SK-N-MC (cell line): ENCODE data around the gene AKR1C3.
"Not testable (repeated sequence)": the region's sequence is repeated elsewhere in the genome, so short reads cannot be mapped to it uniquely, and the experiment has no call there.

ENCODE experiments used
- DNase-seq: peaks from one replicate; pipeline ENCODE4 v3.0.0-alpha.2; 2011; ENCODE audit warnings: low read depth, low spot score
- H3K27ac ChIP-seq: fragments of 200-600 bp; sonication (generic); 2 replicates; pipeline ENCODE4 v1.5.1; 2016; ENCODE audit warnings: mixed run types
- H3K36me3 ChIP-seq: fragments of 200-600 bp; sonication (generic); 2 replicates; pipeline ENCODE4 v1.6.1; 2017; ENCODE audit warnings: antibody characterized with exemption, low read length, mixed read lengths; ENCODE audit not compliant: insufficient read depth
- H3K4me3 ChIP-seq: fragments of 200-600 bp; sonication (generic); 2 replicates; pipeline ENCODE4 v1.5.1; 2016
- H3K9ac ChIP-seq: fragments of 200-600 bp; sonication (generic); 2 replicates; pipeline ENCODE4 v1.8.0; 2017; ENCODE audit warnings: mixed run types, mixed read lengths; ENCODE audit not compliant: insufficient read length
- H3K9me3 ChIP-seq: fragments of 200-600 bp; sonication (generic); 2 replicates; pipeline ENCODE4 v1.6.1; 2017; ENCODE audit warnings: low read depth, mild to moderate bottlenecking, antibody characterized with exemption, low read length, moderate library complexity, mixed read lengths
- EZH2 ChIP-seq: fragments of 200-600 bp; sonication (generic); IDR thresholded peaks from one replicate; pipeline ENCODE4 v1.6.1; 2017; ENCODE audit warnings: antibody characterized with exemption
- FOXP2 ChIP-seq: optimal IDR thresholded peaks from 2 replicates; pipeline ENCODE3; 2011; ENCODE audit warnings: mild to moderate bottlenecking, moderate library complexity; ENCODE audit not compliant: insufficient read depth; ENCODE audit errors: extremely low read length, control extremely low read depth
- POLR2AphosphoS5 ChIP-seq: IDR thresholded peaks from 2 replicates; pipeline ENCODE4 v1.6.1; 2012; ENCODE audit warnings: mild to moderate bottlenecking, low read depth, low read length, borderline replicate concordance

Gene AKR1C3

GRCh38 chr10:5095687-5096086, 1.5 kb downstream of the AKR1C3 start:
- Histone ChIP-seq H3K27ac (no peak overlapping the region), H3K9me3 (no peaks in the 10 kb centered on the region), H3K36me3 (no peaks in the 10 kb centered on the region), H3K9ac (no peak overlapping the region), H3K4me3 (no peak overlapping the region)
- DNase-seq: no peak
- TF ChIP-seq POLR2AphosphoS5 (no peak), FOXP2 (no peak)

GRCh38 chr10:5096108-5096507, 1.9 kb downstream of the AKR1C3 start:
- H3K9ac ChIP-seq: no peak overlapping the region
- H3K36me3 ChIP-seq: no peaks in the 10 kb centered on the region

GRCh38 chr10:5102479-5102878, 8.3 kb downstream of the AKR1C3 start:
- H3K4me3 ChIP-seq, H3K36me3 ChIP-seq, H3K9ac ChIP-seq, H3K27ac ChIP-seq, DNase-seq, H3K9me3 ChIP-seq: not testable (repeated sequence)

More at GRCh38 chr10:5096108-5096507, 1.9 kb downstream of the AKR1C3 start:
- H3K9me3 ChIP-seq: no peaks in the 10 kb centered on the region
- TF ChIP-seq POLR2AphosphoS5: no peak
- TF ChIP-seq FOXP2: no peak
- no peak for TF ChIP-seq EZH2
- H3K4me3 ChIP-seq: no peak overlapping the region
- no peak for DNase-seq
- H3K27ac ChIP-seq: no peak overlapping the region

- Histone ChIP-seq H3K27ac (no peak overlapping the region), H3K36me3 (no peaks in the 10 kb centered on the region), H3K9me3 (no peaks in the 10 kb centered on the region), H3K9ac (no peak overlapping the region), H3K4me3 (no peak overlapping the region)
- DNase-seq: no peak
- no peak for TF ChIP-seq EZH2
- TF ChIP-seq POLR2AphosphoS5: no peak
- no peak for TF ChIP-seq FOXP2
Measured at GRCh38 chr10:5103481-5103880, 9.3 kb downstream of the AKR1C3 start.

GRCh38 chr10:5105626-5106025, 11.4 kb downstream of the AKR1C3 start:
- DNase-seq: no peak
- Histone ChIP-seq H3K27ac (no peak overlapping the region), H3K9ac (no peak overlapping the region), H3K9me3 (no peaks in the 10 kb centered on the region), H3K36me3 (no peaks in the 10 kb centered on the region), H3K4me3 (no peak overlapping the region)
- TF ChIP-seq POLR2AphosphoS5: no peak
- no peak for TF ChIP-seq EZH2
- TF ChIP-seq FOXP2: no peak

GRCh38 chr10:5106553-5106952, 12.3 kb downstream of the AKR1C3 start:
- Histone ChIP-seq H3K4me3 (no peak overlapping the region), H3K36me3 (no peaks in the 10 kb centered on the region), H3K9ac (no peak overlapping the region), H3K9me3 (no peaks in the 10 kb centered on the region), H3K27ac (no peak overlapping the region)
- no peak for DNase-seq
- TF ChIP-seq POLR2AphosphoS5: no peak
- TF ChIP-seq EZH2: no peak
- no peak for TF ChIP-seq FOXP2

GRCh38 chr10:5107860-5108526, 13.8 kb downstream of the AKR1C3 start:
- no peak overlapping the region for H3K27ac ChIP-seq
- no peaks in the 10 kb centered on the region for H3K36me3 ChIP-seq
- TF ChIP-seq EZH2 (no peak), POLR2AphosphoS5 (no peak), FOXP2 (no peak)
- DNase-seq: no peak
- H3K9ac ChIP-seq: no peak overlapping the region
- H3K9me3 ChIP-seq: no peaks in the 10 kb centered on the region
- no peak overlapping the region for H3K4me3 ChIP-seq

GRCh38 chr10:5108658-5109416, 14.6 kb downstream of the AKR1C3 start:
- Histone ChIP-seq H3K9me3 (no peaks in the 10 kb centered on the region), H3K9ac (no peak overlapping the region), H3K36me3 (no peaks in the 10 kb centered on the region), H3K27ac (no peak overlapping the region), H3K4me3 (no peak overlapping the region)
- DNase-seq: no peak
- no peak for TF ChIP-seq FOXP2
- TF ChIP-seq EZH2: no peak
- no peak for TF ChIP-seq POLR2AphosphoS5

GRCh38 chr10:5109861-5110260, 15.6 kb downstream of the AKR1C3 start:
- H3K9ac ChIP-seq, H3K4me3 ChIP-seq, H3K27ac ChIP-seq, DNase-seq, H3K9me3 ChIP-seq, H3K36me3 ChIP-seq: not testable (repeated sequence)
